NCI-H146 treated with DMSO at 0.1 percent for 48 hours (cell line): ENCODE results near the gene FGF11.

Experiments used
- DNase-seq: peaks from one replicate; lab custom pipeline; 2025; ENCODE audit not compliant: unreplicated experiment; lab: John Stamatoyannopoulos, UW

Gene FGF11

GRCh38 chr17:7439462-7440112 is at the start of gene FGF11:
TSS of gene FGF11 (plus strand) at chr17:7439512. CDS start at chr17:7439621, 109 bp downstream.
- no peak for DNase-seq

- DNase-seq = no peak
These were observed 49.1 kb upstream of the FGF11 start for GRCh38 chr17:7389924-7390910.

GRCh38 chr17:7391307-7391706 is 48.0 kb upstream of the FGF11 start:
- no peak for DNase-seq

GRCh38 chr17:7392696-7393612 is 46.4 kb upstream of the FGF11 start:
- DNase-seq = no peak

GRCh38 chr17:7393613-7394451 is 45.5 kb upstream of the FGF11 start:
- peak; percentile 51 for DNase-seq

GRCh38 chr17:7394452-7395191 is 44.7 kb upstream of the FGF11 start, which contains the start of gene PLSCR3:
TSS of gene PLSCR3 (minus strand) at chr17:7394525. CDS start at chr17:7394110, 415 bp downstream.
- peak; percentile 85 for DNase-seq

- DNase-seq = no peak
These were observed 43.2 kb upstream of the FGF11 start for GRCh38 chr17:7396147-7396546.

- no peak for DNase-seq
These were observed 40.7 kb upstream of the FGF11 start for GRCh38 chr17:7398612-7399011.

- no peak for DNase-seq
These were observed 36.1 kb upstream of the FGF11 start for GRCh38 chr17:7403043-7403726.

- peak; percentile 76 for DNase-seq
These were observed 35.7 kb upstream of the FGF11 start for GRCh38 chr17:7403727-7403976.

GRCh38 chr17:7403977-7404736 is 35.2 kb upstream of the FGF11 start, which contains the start of gene TMEM256:
TSS of gene TMEM256 (minus strand) at chr17:7404097. CDS start at chr17:7404084, 13 bp downstream.
- peak; percentile 99 for DNase-seq

GRCh38 chr17:7404737-7405349 is 34.5 kb upstream of the FGF11 start:
- DNase-seq = no peak

- DNase-seq = no peak
These were observed 33.7 kb upstream of the FGF11 start for GRCh38 chr17:7405350-7406234.

- peak; percentile 17 for DNase-seq
These were observed 33.0 kb upstream of the FGF11 start for GRCh38 chr17:7406235-7406825.

- DNase-seq = no peak
These were observed 32.2 kb upstream of the FGF11 start for GRCh38 chr17:7407082-7407481.

- DNase-seq = no peak
These were observed 31.6 kb upstream of the FGF11 start, which contains the start of gene NLGN2 for GRCh38 chr17:7407485-7408251. TSS of gene NLGN2 (plus strand) at chr17:7407845. CDS start at chr17:7408256, 411 bp downstream.
